Measurements from ENCODE around the gene MYBPC2.

Gene MYBPC2

GRCh38 chr19:50431343-50432220, 1.1 kb upstream of the MYBPC2 start:
- Histone ChIP-seq H2AFZ (ENCODE audit: low read length) (no peak overlapping the region), H3K4me1 (ENCODE audit: insufficient read depth, low read length, severe bottlenecking) (peaks cover 70% of the 10 kb centered on the region)

GRCh38 chr19:50433201-50434180, 799 bp downstream of the MYBPC2 start:
- Histone ChIP-seq H3K9me2 (ENCODE audit: low read depth, low read length) (no peaks in the 10 kb centered on the region), H3K27me3 (ENCODE audit: insufficient read depth, low read length) (no peaks in the 10 kb centered on the region), H4K20me1 (ENCODE audit: insufficient read depth, low read length) (no peaks in the 10 kb centered on the region), H2AFZ (ENCODE audit: low read length) (no peak overlapping the region), H3K4me3 (ENCODE audit: low read depth, low read length, poor library complexity, severe bottlenecking) (peak overlapping the region; percentile 73), H3K36me3 (ENCODE audit: insufficient read depth, low read length) (peaks cover 9% of the 10 kb centered on the region; the same call in 1 of the 2 replicates), H3K4me1 (ENCODE audit: insufficient read depth, low read length, severe bottlenecking) (peaks cover 53% of the 10 kb centered on the region), H3F3A (ENCODE audit: insufficient read depth, low read length) (no peaks in the 10 kb centered on the region; the same call in 1 of the 2 replicates), H3K79me2 (ENCODE audit: insufficient read depth, low read length) (no peaks in the 10 kb centered on the region), H3K9ac (ENCODE audit: low read length) (no peak overlapping the region; the same call in 1 of the 2 replicates), H3K27ac (ENCODE audit: low read depth, low read length, poor library complexity, severe bottlenecking) (peak overlapping the region; percentile 33), H3K4me2 (ENCODE audit: low read length) (peak overlapping the region; percentile 100), H3K9me3 (ENCODE audit: low read length) (no peaks in the 10 kb centered on the region)
- TF ChIP-seq CTCF (IDR thresholded peaks at IDR 0.05; ENCODE audit: low read length) = no peak
- no peak for TF ChIP-seq EZH2 (IDR thresholded peaks at IDR 0.05; ENCODE audit: borderline replicate concordance, low read length)

More at GRCh38 chr19:50431343-50432220, 1.1 kb upstream of the MYBPC2 start:
- TF ChIP-seq EZH2 (IDR thresholded peaks at IDR 0.05; ENCODE audit: borderline replicate concordance, low read length) (no peak), CTCF (IDR thresholded peaks at IDR 0.05; ENCODE audit: low read length) (no peak)
- Histone ChIP-seq H3K27ac (ENCODE audit: low read depth, low read length, poor library complexity, severe bottlenecking) (peak overlapping the region; percentile 88), H4K20me1 (ENCODE audit: insufficient read depth, low read length) (no peaks in the 10 kb centered on the region), H3K27me3 (ENCODE audit: insufficient read depth, low read length) (no peaks in the 10 kb centered on the region), H3K36me3 (ENCODE audit: insufficient read depth, low read length) (peaks cover 16% of the 10 kb centered on the region; the same call in 1 of the 2 replicates), H3K9me2 (ENCODE audit: low read depth, low read length) (no peaks in the 10 kb centered on the region), H3K4me2 (ENCODE audit: low read length) (peak overlapping the region; percentile 100), H3K4me3 (ENCODE audit: low read depth, low read length, poor library complexity, severe bottlenecking) (peak overlapping the region; percentile 73), H3F3A (ENCODE audit: insufficient read depth, low read length) (no peaks in the 10 kb centered on the region; the same call in 1 of the 2 replicates), H3K79me2 (ENCODE audit: insufficient read depth, low read length) (no peaks in the 10 kb centered on the region), H3K9me3 (ENCODE audit: low read length) (no peaks in the 10 kb centered on the region), H3K9ac (ENCODE audit: low read length) (peak overlapping the region; percentile 89)

GRCh38 chr19:50434525-50434924, 1.8 kb downstream of the MYBPC2 start:
- H3K4me1 ChIP-seq (ENCODE audit: insufficient read depth, low read length, severe bottlenecking) = peaks cover 45% of the 10 kb centered on the region

More at GRCh38 chr19:50434525-50434924, 1.8 kb downstream of the MYBPC2 start:
- Histone ChIP-seq H3F3A (ENCODE audit: insufficient read depth, low read length) (no peaks in the 10 kb centered on the region), H3K9me2 (ENCODE audit: low read depth, low read length) (no peaks in the 10 kb centered on the region), H3K79me2 (ENCODE audit: insufficient read depth, low read length) (no peaks in the 10 kb centered on the region), H3K27ac (ENCODE audit: low read depth, low read length, poor library complexity, severe bottlenecking) (peak overlapping the region; percentile 33), H3K4me3 (ENCODE audit: low read depth, low read length, poor library complexity, severe bottlenecking) (no peak overlapping the region), H3K9ac (ENCODE audit: low read length) (no peak overlapping the region), H3K36me3 (ENCODE audit: insufficient read depth, low read length) (no peaks in the 10 kb centered on the region), H3K9me3 (ENCODE audit: low read length) (no peaks in the 10 kb centered on the region), H3K4me2 (ENCODE audit: low read length) (no peak overlapping the region), H4K20me1 (ENCODE audit: insufficient read depth, low read length) (no peaks in the 10 kb centered on the region), H2AFZ (ENCODE audit: low read length) (no peak overlapping the region), H3K27me3 (ENCODE audit: insufficient read depth, low read length) (no peaks in the 10 kb centered on the region)
- TF ChIP-seq EZH2 (IDR thresholded peaks at IDR 0.05; ENCODE audit: borderline replicate concordance, low read length) (no peak), CTCF (IDR thresholded peaks at IDR 0.05; ENCODE audit: low read length) (no peak)

All from OCI-LY1 (cell line).